HepG2 (cell line): Measurements from ENCODE around the gene NAPG. TPM values are rescaled to one million over a fixed set of nuclear protein-coding genes. Genes with fewer than 3 reads are reported as not detected.

ENCODE experiments used
- ATAC-seq: fragments of 200-7000 bp; cut with Tn5 transposase; 3 replicates; pipeline ENCODE4 v1.9.1; 2020; ENCODE audit warnings: mild to moderate bottlenecking, moderate library complexity
- BruUV-seq: library from RNA; stranded (reverse); fragments of 400-500 nt; replicated peaks from 2 replicates; lab custom pipeline; 2021; lab: Mats Ljungman, UMichigan
- CTCF ChIA-PET: fragments of 300-600 bp; formaldehyde crosslinking; extraction: SDS; loops from one replicate; lab custom pipeline; 2021; ENCODE audit warnings: low total read pairs, inconsistent platforms, low intra/inter-chr PET ratio; lab: Yijun Ruan, JAX
- POLR2A ChIA-PET: fragments of 350-600 bp; sonication (Branson Sonifier 250); formaldehyde crosslinking; loops from one replicate; lab custom pipeline; 2020; ENCODE audit warnings: antibody characterized with exemption, inconsistent platforms; lab: Yijun Ruan, JAX
- DNase-seq: peaks from one replicate; pipeline ENCODE4 v3.0.0-alpha.2; 2015; ENCODE audit warnings: low spot score
- FAIRE-seq: peaks from 3 replicates; lab custom pipeline; 2011; peaks lifted over from hg19 to GRCh38; lab: Jason Lieb, UNC
- H2AFZ ChIP-seq: one replicate; pipeline ENCODE4 v1.6.1; 2011; ENCODE audit warnings: low read length, inconsistent platforms
- H3K27ac ChIP-seq: fragments of 300-600 bp; 3 replicates; pipeline ENCODE4 v1.8.0; 2011; ENCODE audit warnings: mixed run types, mild to moderate bottlenecking, mixed read lengths, low read length, inconsistent platforms; ENCODE audit not compliant: insufficient read depth; ENCODE audit errors: extremely low read length
- H3K27me3 ChIP-seq, 2 experiments: fragments of 200-600 bp in 1 of 2; 2 replicates in 1 of 2; 3 replicates in 1 of 2; pipeline versions ENCODE4 v1.6.0 to v1.8.0; 2011; ENCODE audit warnings: low read length in 2 of 2, mild to moderate bottlenecking in 2 of 2, moderate library complexity in 2 of 2, inconsistent platforms in 1 of 2; ENCODE audit not compliant: insufficient read depth in 2 of 2, control insufficient read depth in 1 of 2
- H3K36me3 ChIP-seq, 2 experiments: fragments of 200-600 bp in 1 of 2; replicated peaks in 1 of 2; 2 replicates in 1 of 2; 3 replicates in 1 of 2; pipeline versions ENCODE4 v1.5.1 to v1.8.0; 2011; ENCODE audit warnings: low read length in 2 of 2, inconsistent platforms in 1 of 2; ENCODE audit not compliant: insufficient read depth in 2 of 2, control insufficient read depth in 1 of 2
- H3K4me1 ChIP-seq: 2 replicates; pipeline ENCODE4 v1.5.1; 2012; ENCODE audit warnings: low read length, inconsistent platforms; ENCODE audit not compliant: insufficient read depth
- H3K4me2 ChIP-seq: 2 replicates; pipeline ENCODE4 v1.6.0; 2011; ENCODE audit warnings: low read depth, low read length, inconsistent platforms
- H3K4me3 ChIP-seq, 3 experiments: fragments of 200-600 bp in 1 of 3; sonication (generic), shearing (Covaris generic) in 1 of 3; replicated peaks in 1 of 3; 2 replicates each; pipeline ENCODE4 v1.5.1; 2011 to 2016; ENCODE audit warnings: low read length in 3 of 3, inconsistent platforms in 2 of 3, low read depth in 2 of 3, mild to moderate bottlenecking in 2 of 3, control low read depth in 1 of 3, mixed read lengths in 1 of 3; ENCODE audit not compliant: insufficient read depth in 1 of 3
- H3K79me2 ChIP-seq: one replicate; pipeline ENCODE4 v1.6.1; 2011; ENCODE audit warnings: low read length, inconsistent platforms; ENCODE audit not compliant: insufficient read depth
- H3K9ac ChIP-seq: 2 replicates; pipeline ENCODE4 v1.6.0; 2011; ENCODE audit warnings: mild to moderate bottlenecking, low read depth, low read length, inconsistent platforms; ENCODE audit not compliant: insufficient read depth
- H3K9me3 ChIP-seq: 2 replicates; pipeline ENCODE4 v1.5.1; 2012; ENCODE audit warnings: mild to moderate bottlenecking, low read length
- H4K20me1 ChIP-seq: 2 replicates; pipeline ENCODE4 v1.6.0; 2011; ENCODE audit warnings: inconsistent platforms, mild to moderate bottlenecking, low read length, moderate library complexity; ENCODE audit not compliant: insufficient read depth
- ATRX ChIP-seq: sonication (generic); formaldehyde crosslinking; IDR thresholded peaks from 2 replicates; pipeline ENCODE4 v1.4.0; 2020; ENCODE audit warnings: missing genetic modification reagents, borderline replicate concordance
- E2F1 ChIP-seq: sonication (generic); formaldehyde crosslinking; IDR thresholded peaks from 2 replicates; pipeline ENCODE4 v1.5.0; 2020; ENCODE audit warnings: missing genetic modification reagents
- ERF ChIP-seq: IDR thresholded peaks from 2 replicates; pipeline ENCODE4 v1.6.1; 2018; ENCODE audit warnings: missing biosample characterization, missing genetic modification reagents
- GATAD1 ChIP-seq: IDR thresholded peaks from 2 replicates; pipeline ENCODE4 v1.6.1; 2016; ENCODE audit warnings: missing genetic modification reagents, missing compliant biosample characterization
- GTF3A ChIP-seq: sonication (generic); formaldehyde crosslinking; conservative IDR thresholded peaks from 2 replicates; pipeline ENCODE4 v1.4.0; 2020; ENCODE audit warnings: mild to moderate bottlenecking, missing genetic modification reagents
- HNRNPL ChIP-seq: fragments of 200-400 bp; formaldehyde crosslinking; IDR thresholded peaks from 2 replicates; pipeline ENCODE4 v1.6.1; 2017; ENCODE audit warnings: mild to moderate bottlenecking, low read depth, low read length
- KDM2A ChIP-seq: sonication (generic); formaldehyde crosslinking; IDR thresholded peaks from 2 replicates; pipeline ENCODE4 v1.4.0; 2020; ENCODE audit warnings: low read depth, missing genetic modification reagents, borderline replicate concordance
- MTA1 ChIP-seq: sonication (generic); formaldehyde crosslinking; IDR thresholded peaks from 2 replicates; pipeline ENCODE4 v1.4.0; 2020; ENCODE audit warnings: missing genetic modification reagents, mild to moderate bottlenecking, borderline replicate concordance
- NR2F2 ChIP-seq: IDR thresholded peaks from 2 replicates; pipeline ENCODE4 v1.6.1; 2012; ENCODE audit warnings: low read depth, inconsistent platforms, borderline replicate concordance
- TCF7L2 ChIP-seq: IDR thresholded peaks from 2 replicates; pipeline ENCODE4 v1.6.1; 2011; ENCODE audit warnings: mild to moderate bottlenecking, low read depth, low read length, moderate library complexity
- ZNF256 ChIP-seq: sonication (generic); formaldehyde crosslinking; conservative IDR thresholded peaks from 2 replicates; pipeline ENCODE4 v1.4.0; 2020; ENCODE audit warnings: missing genetic modification reagents
- ZNF510 ChIP-seq: sonication (generic); formaldehyde crosslinking; IDR thresholded peaks from 2 replicates; pipeline ENCODE4 v1.4.0; 2020; ENCODE audit warnings: low read depth, mild to moderate bottlenecking, missing genetic modification reagents
- WGBS: methylation state at CpG from one replicate; pipeline ENCODE4 v1.1.6; 2017; ENCODE audit warnings: low lambda C conversion rate; 5-methylcytosine and 5-hydroxymethylcytosine counted together
- in situ Hi-C: cut with HindIII; loops from 2 replicates; pipeline ENCODE4 v1.10.0; 2017; ENCODE audit warnings: low pct_unique_long_range_greater_than_20kb; ENCODE audit not compliant: extremely low pct_ligation_motif_present
- intact Hi-C: fragments of 100-400 bp; cut with micrococcal nuclease; formaldehyde crosslinking; loops from one replicate; pipeline ENCODE4 v1.10.0; 2022; ENCODE audit not compliant: unreplicated experiment
- polyA plus RNA-seq, 8 experiments: library from polyadenylated mRNA; depleted of rRNA in 3 of 8; stranded (reverse) in 7 of 8; unstranded in 1 of 8; fragments of >200 nt; fragmentation: Illumina TruSeq in 4 of 8; extraction: Trizol in 4 of 8; gene quantifications; 2 replicates each; pipeline versions ENCODE4 v1.2.1 to v1.2.3, GENCODE V29; 2011 to 2016; ENCODE audit warnings: low read depth in 4 of 8, missing spikeins in 1 of 8, mixed read lengths in 1 of 8; ENCODE audit not compliant: insufficient read depth in 1 of 8
- total RNA-seq, 5 experiments: library from RNA; depleted of rRNA; stranded (reverse); fragments of >200 nt; fragmentation: Illumina TruSeq; extraction: Trizol; gene quantifications; 2 replicates each; pipeline ENCODE4 v1.2.3, GENCODE V29; 2016; ENCODE audit warnings: low read depth in 1 of 5
- TF ChIP-seq, protein P1 (sequence below): sonication (generic); formaldehyde crosslinking; conservative IDR thresholded peaks from 2 replicates; pipeline ENCODE4 v1.4.0; 2020; ENCODE audit warnings: missing genetic modification reagents
- TF ChIP-seq, protein P2 (sequence below): sonication (generic); formaldehyde crosslinking; IDR thresholded peaks from 2 replicates; pipeline ENCODE4 v1.5.1; 2020; ENCODE audit warnings: missing genetic modification reagents, mild to moderate bottlenecking, borderline replicate concordance
- TF ChIP-seq, protein P3 (sequence below): sonication (generic); formaldehyde crosslinking; conservative IDR thresholded peaks from 2 replicates; pipeline ENCODE4 v1.4.0; 2020; ENCODE audit warnings: missing genetic modification reagents

The NAPG gene
- total and polyA plus RNA-seq, 2 of the 13 experiments (the other 11 are each of a cell fraction or from before 2014, with no cell fraction given) = 19.8 to 34.4 TPM

DNA sequence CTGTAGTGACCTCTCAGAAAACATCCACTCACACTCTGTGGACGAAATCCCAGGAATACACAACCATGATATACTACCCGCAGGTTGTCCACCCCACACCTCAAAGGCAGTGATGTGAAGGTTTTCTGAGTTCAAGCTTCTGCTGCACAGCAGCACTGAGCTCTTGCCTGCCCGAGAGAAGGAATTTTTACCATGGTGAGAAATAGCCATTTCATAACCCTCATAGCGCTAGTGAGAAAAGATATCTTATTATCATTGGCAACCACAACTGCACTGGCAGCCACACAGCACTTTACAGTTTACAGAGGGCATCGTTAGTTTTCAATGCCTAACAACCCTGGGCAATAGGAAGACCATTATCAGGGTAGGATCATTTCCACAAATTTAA, 36.9 kb downstream of the NAPG start:
- Histone ChIP-seq H3K4me1 (no peaks in the 10 kb centered on the region), H2AFZ (no peak overlapping the region), H4K20me1 (no peaks in the 10 kb centered on the region), H3K4me3 (no peak overlapping the region), H3K4me2 (no peak overlapping the region), H3K9ac (no peak overlapping the region), H3K27ac (no peak overlapping the region), H3K36me3 (no peaks in the 10 kb centered on the region), H3K27me3 (no peaks in the 10 kb centered on the region), H3K9me3 (no peaks in the 10 kb centered on the region), H3K79me2 (no peaks in the 10 kb centered on the region)
- in situ Hi-C loops (loop anchor here (5.0 kb wide), 1 partner anchor 590 kb away; no protein-coding TSS in a partner anchor), intact Hi-C loops (loop anchor here (10.0 kb wide), 1 partner anchor 102 kb away; no protein-coding TSS in a partner anchor)
- FAIRE-seq (no peak), ATAC-seq (no peak), DNase-seq (no peak)
- 92% methylated on average over 5 of the region's 5 CpGs for WGBS
- CTCF ChIA-PET = no interaction called here
- TF ChIP-seq NR2F2 (no peak), ATRX (CRISPR knock-in tag) (no peak), ZNF510 (CRISPR knock-in tag) (no peak), TCF7L2 (no peak), GATAD1 (CRISPR knock-in tag) (no peak), KDM2A (CRISPR knock-in tag) (no peak), HNRNPL (no peak), ZNF256 (CRISPR knock-in tag) (no peak), GTF3A (CRISPR knock-in tag) (no peak), ERF (CRISPR knock-in tag) (no peak), E2F1 (CRISPR knock-in tag) (no peak), MTA1 (CRISPR knock-in tag) (no peak)
- TF ChIP-seq, protein P1, sequence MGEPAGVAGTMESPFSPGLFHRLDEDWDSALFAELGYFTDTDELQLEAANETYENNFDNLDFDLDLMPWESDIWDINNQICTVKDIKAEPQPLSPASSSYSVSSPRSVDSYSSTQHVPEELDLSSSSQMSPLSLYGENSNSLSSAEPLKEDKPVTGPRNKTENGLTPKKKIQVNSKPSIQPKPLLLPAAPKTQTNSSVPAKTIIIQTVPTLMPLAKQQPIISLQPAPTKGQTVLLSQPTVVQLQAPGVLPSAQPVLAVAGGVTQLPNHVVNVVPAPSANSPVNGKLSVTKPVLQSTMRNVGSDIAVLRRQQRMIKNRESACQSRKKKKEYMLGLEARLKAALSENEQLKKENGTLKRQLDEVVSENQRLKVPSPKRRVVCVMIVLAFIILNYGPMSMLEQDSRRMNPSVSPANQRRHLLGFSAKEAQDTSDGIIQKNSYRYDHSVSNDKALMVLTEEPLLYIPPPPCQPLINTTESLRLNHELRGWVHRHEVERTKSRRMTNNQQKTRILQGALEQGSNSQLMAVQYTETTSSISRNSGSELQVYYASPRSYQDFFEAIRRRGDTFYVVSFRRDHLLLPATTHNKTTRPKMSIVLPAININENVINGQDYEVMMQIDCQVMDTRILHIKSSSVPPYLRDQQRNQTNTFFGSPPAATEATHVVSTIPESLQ (CRISPR knock-in tag) = no peak
- TF ChIP-seq, protein P2, sequence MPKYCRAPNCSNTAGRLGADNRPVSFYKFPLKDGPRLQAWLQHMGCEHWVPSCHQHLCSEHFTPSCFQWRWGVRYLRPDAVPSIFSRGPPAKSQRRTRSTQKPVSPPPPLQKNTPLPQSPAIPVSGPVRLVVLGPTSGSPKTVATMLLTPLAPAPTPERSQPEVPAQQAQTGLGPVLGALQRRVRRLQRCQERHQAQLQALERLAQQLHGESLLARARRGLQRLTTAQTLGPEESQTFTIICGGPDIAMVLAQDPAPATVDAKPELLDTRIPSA (CRISPR knock-in tag) = no peak
- TF ChIP-seq, protein P3, sequence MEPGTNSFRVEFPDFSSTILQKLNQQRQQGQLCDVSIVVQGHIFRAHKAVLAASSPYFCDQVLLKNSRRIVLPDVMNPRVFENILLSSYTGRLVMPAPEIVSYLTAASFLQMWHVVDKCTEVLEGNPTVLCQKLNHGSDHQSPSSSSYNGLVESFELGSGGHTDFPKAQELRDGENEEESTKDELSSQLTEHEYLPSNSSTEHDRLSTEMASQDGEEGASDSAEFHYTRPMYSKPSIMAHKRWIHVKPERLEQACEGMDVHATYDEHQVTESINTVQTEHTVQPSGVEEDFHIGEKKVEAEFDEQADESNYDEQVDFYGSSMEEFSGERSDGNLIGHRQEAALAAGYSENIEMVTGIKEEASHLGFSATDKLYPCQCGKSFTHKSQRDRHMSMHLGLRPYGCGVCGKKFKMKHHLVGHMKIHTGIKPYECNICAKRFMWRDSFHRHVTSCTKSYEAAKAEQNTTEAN (CRISPR knock-in tag) = no peak
- POLR2A ChIA-PET = no interaction called here
- BruUV-seq = no TSS peak
